Measurements from ENCODE around the gene C2orf74.

GRCh38 chr2:61162721-61163120 lies 733 bp downstream of the C2orf74 start:
- TF ChIP-seq CTCF (IDR thresholded peaks at IDR 0.05) (no peak), ZFX (IDR thresholded peaks at IDR 0.05; ENCODE audit: borderline replicate concordance) (no peak)

Measured in 22Rv1 (cell line).